ENCODE measurements around the gene MSMP.

GRCh38 chr9:35763181-35763580, 9.1 kb upstream of the MSMP start:
- TF ChIP-seq CTCF (IDR thresholded peaks at IDR 0.05) (no peak), EZH2 (IDR thresholded peaks at IDR 0.05; ENCODE audit: borderline replicate concordance, insufficient read depth, low read depth, low read length, poor library complexity, severe bottlenecking) (no peak)
